ENCODE results near the gene XIRP1. TPM values are rescaled to one million over a fixed set of nuclear protein-coding genes. Genes with fewer than 3 reads are reported as not detected.

The XIRP1 gene
- total and polyA plus RNA-seq, 3 donors from 2014 or later: 0.24 to 2.8 (median 0.37) TPM

DNA sequence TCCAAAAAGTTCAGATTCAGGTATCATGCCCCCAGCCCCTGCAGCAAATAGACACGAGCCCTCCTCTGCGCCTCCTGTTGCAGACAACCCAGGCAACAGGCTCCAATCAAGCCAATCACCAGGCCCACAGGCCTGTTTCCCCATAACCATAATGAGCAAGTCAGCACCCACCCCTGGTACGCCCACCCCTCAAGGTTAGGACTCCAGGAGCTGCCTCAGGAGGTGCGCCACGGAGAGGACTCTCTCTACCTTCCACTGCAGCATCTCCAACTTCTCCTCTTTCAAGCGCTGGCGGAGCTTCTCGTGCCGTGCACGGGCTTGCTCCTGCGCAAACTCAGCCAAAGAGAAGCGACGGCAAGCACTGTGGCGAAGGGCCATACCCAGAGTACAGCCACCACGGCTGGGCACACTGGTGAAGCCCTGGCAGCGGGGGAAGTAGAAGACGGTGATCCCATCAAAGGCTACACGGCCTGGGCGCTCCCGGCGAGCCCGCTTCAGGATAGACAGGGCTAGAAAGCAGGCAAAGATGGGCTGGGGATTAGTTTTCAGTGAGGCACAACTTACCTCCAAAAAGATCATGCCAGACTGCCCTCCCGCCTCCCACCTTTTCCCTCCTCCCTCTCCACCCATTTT lies 47.5 kb downstream of the XIRP1 start:
- no peak for DNase-seq
- 92 to 96% methylated on average over 21 to 23 of the region's 23 CpGs for WGBS, 2 donors
- TF ChIP-seq, protein P1, sequence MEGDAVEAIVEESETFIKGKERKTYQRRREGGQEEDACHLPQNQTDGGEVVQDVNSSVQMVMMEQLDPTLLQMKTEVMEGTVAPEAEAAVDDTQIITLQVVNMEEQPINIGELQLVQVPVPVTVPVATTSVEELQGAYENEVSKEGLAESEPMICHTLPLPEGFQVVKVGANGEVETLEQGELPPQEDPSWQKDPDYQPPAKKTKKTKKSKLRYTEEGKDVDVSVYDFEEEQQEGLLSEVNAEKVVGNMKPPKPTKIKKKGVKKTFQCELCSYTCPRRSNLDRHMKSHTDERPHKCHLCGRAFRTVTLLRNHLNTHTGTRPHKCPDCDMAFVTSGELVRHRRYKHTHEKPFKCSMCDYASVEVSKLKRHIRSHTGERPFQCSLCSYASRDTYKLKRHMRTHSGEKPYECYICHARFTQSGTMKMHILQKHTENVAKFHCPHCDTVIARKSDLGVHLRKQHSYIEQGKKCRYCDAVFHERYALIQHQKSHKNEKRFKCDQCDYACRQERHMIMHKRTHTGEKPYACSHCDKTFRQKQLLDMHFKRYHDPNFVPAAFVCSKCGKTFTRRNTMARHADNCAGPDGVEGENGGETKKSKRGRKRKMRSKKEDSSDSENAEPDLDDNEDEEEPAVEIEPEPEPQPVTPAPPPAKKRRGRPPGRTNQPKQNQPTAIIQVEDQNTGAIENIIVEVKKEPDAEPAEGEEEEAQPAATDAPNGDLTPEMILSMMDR (IDR thresholded peaks at IDR 0.05): no peak
- no peak for TF ChIP-seq POLR2A (IDR thresholded peaks at IDR 0.05)
- Histone ChIP-seq H3K4me1 (peaks cover 44% of the 10 kb centered on the region), H3K9me3 (no peaks in the 10 kb centered on the region), H3K27ac (no peak overlapping the region), H3K27me3 (no peaks in the 10 kb centered on the region), H3K36me3 (ENCODE audit: low read depth, missing control alignments) (no peaks in the 10 kb centered on the region), H3K4me3 (no peak overlapping the region)
- intact Hi-C loops (cut with DNase I; ENCODE audit: low total_unique reads): no loop called here

DNA sequence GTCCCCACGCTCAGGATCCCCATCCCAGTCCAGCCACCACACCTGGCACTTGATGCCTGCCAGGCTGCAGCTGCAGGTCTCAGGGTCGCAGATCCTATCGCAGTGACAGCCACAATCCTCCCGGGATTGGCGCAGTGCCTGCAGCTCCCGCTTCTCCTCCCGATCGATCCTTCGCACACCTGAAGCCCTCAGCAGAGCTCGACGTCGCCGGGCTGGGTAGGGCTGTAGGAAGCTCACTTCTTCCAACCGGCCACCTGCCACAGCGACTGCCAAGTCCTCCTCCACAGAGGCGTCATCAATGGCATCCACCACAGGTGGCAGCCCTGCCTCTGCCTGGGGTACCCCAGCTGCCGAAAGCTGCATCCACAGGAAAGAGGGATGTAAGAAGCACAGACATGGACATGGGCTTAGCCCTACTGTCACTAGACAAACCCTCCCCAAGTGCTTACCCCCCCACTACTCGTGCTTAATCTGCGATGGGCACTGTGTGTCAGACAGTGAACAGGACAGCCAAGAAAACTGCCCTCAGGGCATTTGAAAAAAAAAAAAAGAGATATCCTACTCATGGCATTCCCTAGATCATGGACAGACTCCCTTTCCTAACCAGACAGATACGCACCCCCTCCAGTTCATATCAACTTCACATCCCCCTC lies 48.2 kb downstream of the XIRP1 start:
- DNase-seq: no peak
- no peak overlapping the region for H3K4me3 ChIP-seq
- H3K9me3 ChIP-seq: no peaks in the 10 kb centered on the region
- no peaks in the 10 kb centered on the region for H3K27me3 ChIP-seq
- intact Hi-C loops (cut with DNase I; ENCODE audit: low total_unique reads): no loop called here
- no peak overlapping the region for H3K27ac ChIP-seq
- TF ChIP-seq, protein P1 (IDR thresholded peaks at IDR 0.05): no peak
- TF ChIP-seq POLR2A (IDR thresholded peaks at IDR 0.05): no peak
- peaks cover 38% of the 10 kb centered on the region for H3K4me1 ChIP-seq
- H3K36me3 ChIP-seq (ENCODE audit: low read depth, missing control alignments): no peaks in the 10 kb centered on the region
- WGBS, 2 donors: 76 to 85% methylated on average over 13 to 20 of the region's 20 CpGs

DNA sequence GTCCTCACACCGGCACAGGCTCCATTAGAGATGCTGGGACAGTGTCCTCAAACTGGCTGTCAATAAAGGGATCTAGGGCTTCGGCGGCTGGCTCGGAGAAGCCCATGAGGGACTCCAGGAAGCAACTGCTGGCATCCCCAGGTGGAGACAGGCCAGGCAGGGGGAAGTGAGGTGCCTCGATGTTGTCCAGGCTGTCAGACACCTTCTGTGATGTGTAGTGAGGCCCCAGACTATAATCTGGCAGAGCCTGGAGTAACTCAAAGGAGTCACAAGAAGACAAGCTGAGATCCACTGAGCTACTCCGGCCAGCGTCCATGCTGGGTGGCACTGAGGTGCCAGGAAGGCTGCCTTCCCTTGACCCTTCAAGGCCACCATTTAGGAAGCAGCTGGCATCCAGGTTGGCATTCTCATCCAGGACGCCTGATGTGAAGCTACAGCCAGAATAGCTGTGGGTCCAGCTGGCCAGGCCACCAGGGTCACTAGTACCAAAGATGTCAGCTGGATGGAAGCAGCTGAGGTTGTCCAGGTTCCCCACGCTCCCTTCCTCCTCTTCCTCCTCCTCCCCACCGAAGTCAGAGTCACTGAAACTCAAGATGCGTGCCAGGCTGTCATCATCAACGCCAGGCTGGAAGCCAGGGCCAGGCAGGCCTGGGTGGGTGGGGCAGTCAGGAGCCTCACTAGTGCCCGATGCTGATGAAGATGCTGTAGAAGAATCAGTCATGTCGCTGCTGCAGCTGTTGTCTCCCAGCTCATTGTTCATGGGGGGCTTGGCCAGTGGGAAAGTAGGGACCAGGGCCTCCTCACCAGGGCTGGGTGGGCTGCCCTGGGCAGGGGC lies 49.1 kb downstream of the XIRP1 start:
- Histone ChIP-seq H3K9me3 (no peaks in the 10 kb centered on the region), H3K4me3 (no peak overlapping the region), H3K27ac (no peak overlapping the region), H3K36me3 (ENCODE audit: low read depth, missing control alignments) (no peaks in the 10 kb centered on the region), H3K4me1 (peaks cover 33% of the 10 kb centered on the region), H3K27me3 (no peaks in the 10 kb centered on the region)
- intact Hi-C loops (cut with DNase I; ENCODE audit: low total_unique reads): no loop called here
- no peak for TF ChIP-seq POLR2A (IDR thresholded peaks at IDR 0.05)
- TF ChIP-seq, protein P1 (IDR thresholded peaks at IDR 0.05): no peak
- 83 to 86% methylated on average over 10 to 14 of the region's 14 CpGs for WGBS, 2 donors
- no peak for DNase-seq

DNA sequence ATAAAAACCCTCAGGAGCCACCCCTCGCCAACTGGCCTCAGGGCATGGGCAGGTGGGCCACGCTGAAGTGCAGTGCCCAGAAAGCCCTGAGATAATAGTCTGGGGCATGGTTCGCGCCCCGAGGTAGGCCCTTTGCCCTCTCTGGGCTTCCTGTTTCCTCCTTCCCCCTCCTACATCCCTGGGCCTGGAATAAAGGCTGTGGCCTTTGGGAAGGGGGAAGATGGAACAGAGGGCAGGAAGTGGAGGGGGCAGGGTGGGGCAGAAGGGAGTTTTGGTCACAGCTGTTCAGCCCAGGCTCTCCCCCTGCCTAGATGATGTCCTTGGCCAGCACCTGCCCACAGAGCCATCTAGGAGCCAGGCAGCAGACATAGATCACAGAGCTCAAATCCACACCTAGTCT lies 50.3 kb downstream of the XIRP1 start:
- H3K4me1 ChIP-seq: peaks cover 22% of the 10 kb centered on the region

More for the DNA sequence above, 50.3 kb downstream of the XIRP1 start:
- H3K27me3 ChIP-seq: no peaks in the 10 kb centered on the region
- no peaks in the 10 kb centered on the region for H3K36me3 ChIP-seq (ENCODE audit: low read depth, missing control alignments)
- no peak for TF ChIP-seq POLR2A (IDR thresholded peaks at IDR 0.05)
- TF ChIP-seq, protein P1 (IDR thresholded peaks at IDR 0.05): no peak
- no peaks in the 10 kb centered on the region for H3K9me3 ChIP-seq
- no peak overlapping the region for H3K4me3 ChIP-seq
- 72 to 75% methylated on average over 5 of the region's 5 CpGs for WGBS, 2 donors
- intact Hi-C loops (cut with DNase I; ENCODE audit: low total_unique reads): no loop called here
- no peak overlapping the region for H3K27ac ChIP-seq
- no peak for DNase-seq
